ENCODE data around the gene ERGIC2. TPM values are rescaled to one million over a fixed set of nuclear protein-coding genes. Genes with fewer than 3 reads are reported as not detected.
"Not testable (repeated sequence)": the region's sequence is repeated elsewhere in the genome, so short reads cannot be mapped to it uniquely, and the experiment has no call there.

The ERGIC2 gene
- total RNA-seq, 1 donor from 2014 or later = 31.5 TPM

- no peak for DNase-seq
- no peak overlapping the region for H3K4me3 Mint-ChIP-seq (ENCODE audit: unreplicated experiment)
- H3K27ac Mint-ChIP-seq (ENCODE audit: unreplicated experiment) = no peak overlapping the region
- no peaks in the 10 kb centered on the region for H3K4me1 Mint-ChIP-seq (ENCODE audit: low read depth, unreplicated experiment)
- no peaks in the 10 kb centered on the region for H3K9me3 Mint-ChIP-seq (ENCODE audit: unreplicated experiment)
- H3K27me3 Mint-ChIP-seq (ENCODE audit: unreplicated experiment) = no peaks in the 10 kb centered on the region
- H3K36me3 Mint-ChIP-seq (ENCODE audit: unreplicated experiment) = no peaks in the 10 kb centered on the region
- TF ChIP-seq CTCF (IDR thresholded peaks at IDR 0.05; ENCODE audit: partially characterized antibody, unreplicated experiment) = no peak
Measured at GRCh38 chr12:29396774-29397173, 15.8 kb upstream of the ERGIC2 start.

- H3K4me3 Mint-ChIP-seq (ENCODE audit: unreplicated experiment) = no peak overlapping the region
- no peak for DNase-seq
- H3K27ac Mint-ChIP-seq (ENCODE audit: unreplicated experiment) = no peak overlapping the region
- no peaks in the 10 kb centered on the region for H3K36me3 Mint-ChIP-seq (ENCODE audit: unreplicated experiment)
- no peaks in the 10 kb centered on the region for H3K4me1 Mint-ChIP-seq (ENCODE audit: low read depth, unreplicated experiment)
- H3K9me3 Mint-ChIP-seq (ENCODE audit: unreplicated experiment) = no peaks in the 10 kb centered on the region
- no peaks in the 10 kb centered on the region for H3K27me3 Mint-ChIP-seq (ENCODE audit: unreplicated experiment)
- no peak for TF ChIP-seq CTCF (IDR thresholded peaks at IDR 0.05; ENCODE audit: partially characterized antibody, unreplicated experiment)
Measured at GRCh38 chr12:29395356-29395755, 14.4 kb upstream of the ERGIC2 start.

GRCh38 chr12:29390419-29390818 is 9.4 kb upstream of the ERGIC2 start:
- not testable (repeated sequence) for DNase-seq; H3K36me3 Mint-ChIP-seq (ENCODE audit: unreplicated experiment); H3K9me3 Mint-ChIP-seq (ENCODE audit: unreplicated experiment); H3K4me1 Mint-ChIP-seq (ENCODE audit: low read depth, unreplicated experiment); H3K27ac Mint-ChIP-seq (ENCODE audit: unreplicated experiment); H3K4me3 Mint-ChIP-seq (ENCODE audit: unreplicated experiment); H3K27me3 Mint-ChIP-seq (ENCODE audit: unreplicated experiment)

GRCh38 chr12:29389295-29389919 is 8.4 kb upstream of the ERGIC2 start:
- Mint-ChIP-seq H3K4me3 (ENCODE audit: unreplicated experiment) (no peak overlapping the region), H3K9me3 (ENCODE audit: unreplicated experiment) (no peaks in the 10 kb centered on the region), H3K36me3 (ENCODE audit: unreplicated experiment) (no peaks in the 10 kb centered on the region), H3K27ac (ENCODE audit: unreplicated experiment) (no peak overlapping the region), H3K27me3 (ENCODE audit: unreplicated experiment) (no peaks in the 10 kb centered on the region), H3K4me1 (ENCODE audit: low read depth, unreplicated experiment) (no peaks in the 10 kb centered on the region)
- no peak for TF ChIP-seq CTCF (IDR thresholded peaks at IDR 0.05; ENCODE audit: partially characterized antibody, unreplicated experiment)
- no peak for DNase-seq

GRCh38 chr12:29386084-29386680 is 5.2 kb upstream of the ERGIC2 start:
- H3K4me3 Mint-ChIP-seq (ENCODE audit: unreplicated experiment); H3K36me3 Mint-ChIP-seq (ENCODE audit: unreplicated experiment); H3K27me3 Mint-ChIP-seq (ENCODE audit: unreplicated experiment); DNase-seq; H3K9me3 Mint-ChIP-seq (ENCODE audit: unreplicated experiment); H3K27ac Mint-ChIP-seq (ENCODE audit: unreplicated experiment); H3K4me1 Mint-ChIP-seq (ENCODE audit: low read depth, unreplicated experiment): not testable (repeated sequence)

GRCh38 chr12:29385194-29385593 is 4.2 kb upstream of the ERGIC2 start:
- H3K27me3 Mint-ChIP-seq (ENCODE audit: unreplicated experiment); H3K4me3 Mint-ChIP-seq (ENCODE audit: unreplicated experiment); DNase-seq; H3K4me1 Mint-ChIP-seq (ENCODE audit: low read depth, unreplicated experiment); H3K36me3 Mint-ChIP-seq (ENCODE audit: unreplicated experiment); H3K9me3 Mint-ChIP-seq (ENCODE audit: unreplicated experiment); H3K27ac Mint-ChIP-seq (ENCODE audit: unreplicated experiment): not testable (repeated sequence)
